Measurements from ENCODE around the gene FLYWCH1. TPM values are rescaled to one million over a fixed set of nuclear protein-coding genes. Genes with fewer than 3 reads are reported as not detected.

Gene FLYWCH1
- total and polyA plus RNA-seq, 10 of the 15 experiments (the other 5 are each of a cell fraction or from before 2014, with no cell fraction given): 0.47 to 33.8 (median 11.2) TPM

GRCh38 chr16:2924901-2925755 lies 13.4 kb downstream of the FLYWCH1 start (continued):
- TF ChIP-seq, protein P1, sequence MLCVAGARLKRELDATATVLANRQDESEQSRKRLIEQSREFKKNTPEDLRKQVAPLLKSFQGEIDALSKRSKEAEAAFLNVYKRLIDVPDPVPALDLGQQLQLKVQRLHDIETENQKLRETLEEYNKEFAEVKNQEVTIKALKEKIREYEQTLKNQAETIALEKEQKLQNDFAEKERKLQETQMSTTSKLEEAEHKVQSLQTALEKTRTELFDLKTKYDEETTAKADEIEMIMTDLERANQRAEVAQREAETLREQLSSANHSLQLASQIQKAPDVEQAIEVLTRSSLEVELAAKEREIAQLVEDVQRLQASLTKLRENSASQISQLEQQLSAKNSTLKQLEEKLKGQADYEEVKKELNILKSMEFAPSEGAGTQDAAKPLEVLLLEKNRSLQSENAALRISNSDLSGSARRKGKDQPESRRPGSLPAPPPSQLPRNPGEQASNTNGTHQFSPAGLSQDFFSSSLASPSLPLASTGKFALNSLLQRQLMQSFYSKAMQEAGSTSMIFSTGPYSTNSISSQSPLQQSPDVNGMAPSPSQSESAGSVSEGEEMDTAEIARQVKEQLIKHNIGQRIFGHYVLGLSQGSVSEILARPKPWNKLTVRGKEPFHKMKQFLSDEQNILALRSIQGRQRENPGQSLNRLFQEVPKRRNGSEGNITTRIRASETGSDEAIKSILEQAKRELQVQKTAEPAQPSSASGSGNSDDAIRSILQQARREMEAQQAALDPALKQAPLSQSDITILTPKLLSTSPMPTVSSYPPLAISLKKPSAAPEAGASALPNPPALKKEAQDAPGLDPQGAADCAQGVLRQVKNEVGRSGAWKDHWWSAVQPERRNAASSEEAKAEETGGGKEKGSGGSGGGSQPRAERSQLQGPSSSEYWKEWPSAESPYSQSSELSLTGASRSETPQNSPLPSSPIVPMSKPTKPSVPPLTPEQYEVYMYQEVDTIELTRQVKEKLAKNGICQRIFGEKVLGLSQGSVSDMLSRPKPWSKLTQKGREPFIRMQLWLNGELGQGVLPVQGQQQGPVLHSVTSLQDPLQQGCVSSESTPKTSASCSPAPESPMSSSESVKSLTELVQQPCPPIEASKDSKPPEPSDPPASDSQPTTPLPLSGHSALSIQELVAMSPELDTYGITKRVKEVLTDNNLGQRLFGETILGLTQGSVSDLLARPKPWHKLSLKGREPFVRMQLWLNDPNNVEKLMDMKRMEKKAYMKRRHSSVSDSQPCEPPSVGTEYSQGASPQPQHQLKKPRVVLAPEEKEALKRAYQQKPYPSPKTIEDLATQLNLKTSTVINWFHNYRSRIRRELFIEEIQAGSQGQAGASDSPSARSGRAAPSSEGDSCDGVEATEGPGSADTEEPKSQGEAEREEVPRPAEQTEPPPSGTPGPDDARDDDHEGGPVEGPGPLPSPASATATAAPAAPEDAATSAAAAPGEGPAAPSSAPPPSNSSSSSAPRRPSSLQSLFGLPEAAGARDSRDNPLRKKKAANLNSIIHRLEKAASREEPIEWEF (IDR thresholded peaks at IDR 0.05; ENCODE audit: insufficient replicate concordance, low read depth, low read length): no peak
- TF ChIP-seq EP300 (IDR thresholded peaks at IDR 0.05; ENCODE audit: borderline replicate concordance in 1 of 2, control insufficient read depth in 1 of 2, low read depth in 2 of 2, low read length in 2 of 2): no peak
- TF ChIP-seq, protein P2, sequence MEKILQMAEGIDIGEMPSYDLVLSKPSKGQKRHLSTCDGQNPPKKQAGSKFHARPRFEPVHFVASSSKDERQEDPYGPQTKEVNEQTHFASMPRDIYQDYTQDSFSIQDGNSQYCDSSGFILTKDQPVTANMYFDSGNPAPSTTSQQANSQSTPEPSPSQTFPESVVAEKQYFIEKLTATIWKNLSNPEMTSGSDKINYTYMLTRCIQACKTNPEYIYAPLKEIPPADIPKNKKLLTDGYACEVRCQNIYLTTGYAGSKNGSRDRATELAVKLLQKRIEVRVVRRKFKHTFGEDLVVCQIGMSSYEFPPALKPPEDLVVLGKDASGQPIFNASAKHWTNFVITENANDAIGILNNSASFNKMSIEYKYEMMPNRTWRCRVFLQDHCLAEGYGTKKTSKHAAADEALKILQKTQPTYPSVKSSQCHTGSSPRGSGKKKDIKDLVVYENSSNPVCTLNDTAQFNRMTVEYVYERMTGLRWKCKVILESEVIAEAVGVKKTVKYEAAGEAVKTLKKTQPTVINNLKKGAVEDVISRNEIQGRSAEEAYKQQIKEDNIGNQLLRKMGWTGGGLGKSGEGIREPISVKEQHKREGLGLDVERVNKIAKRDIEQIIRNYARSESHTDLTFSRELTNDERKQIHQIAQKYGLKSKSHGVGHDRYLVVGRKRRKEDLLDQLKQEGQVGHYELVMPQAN (conservative IDR thresholded peaks at IDR 0.05): no peak
